ENCODE measurements around the gene COL11A2.

The COL11A2 gene

DNA sequence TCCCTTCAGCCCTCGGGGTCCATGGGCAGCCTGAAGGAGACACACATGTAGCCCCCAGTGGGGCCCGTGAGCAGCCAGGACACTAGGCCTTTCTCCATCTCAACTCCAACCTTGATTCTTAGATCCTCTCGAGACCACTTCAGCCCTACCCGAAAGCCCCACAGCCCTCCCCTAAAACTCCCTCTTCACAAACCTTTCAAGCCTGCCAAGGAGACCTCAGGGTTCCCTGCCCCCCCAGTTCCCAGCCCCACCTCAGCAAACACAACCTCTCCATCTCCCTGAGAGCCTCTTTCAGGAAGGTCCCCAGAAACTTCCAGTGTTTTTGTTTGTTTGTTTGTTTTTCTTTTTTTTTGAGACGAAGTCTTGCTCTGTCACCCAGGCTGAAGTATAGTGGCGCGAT is 11.1 kb downstream of the COL11A2 start:
- Histone ChIP-seq H3K9me3 (ENCODE audit: control insufficient read depth, low read length) (no peaks in the 10 kb centered on the region), H3K27ac (ENCODE audit: insufficient read depth, low read length, poor library complexity, severe bottlenecking) (no peak overlapping the region), H3K4me3 (ENCODE audit: insufficient read depth, low read depth, low read length, poor library complexity, severe bottlenecking) (no peak overlapping the region), H3K36me3 (ENCODE audit: control insufficient read depth, insufficient read depth, low read length) (no peaks in the 10 kb centered on the region), H3K4me1 (ENCODE audit: control insufficient read depth, insufficient read depth, low read length, poor library complexity, severe bottlenecking) (peaks cover 12% of the 10 kb centered on the region), H3K27me3 (replicated peaks; ENCODE audit: control insufficient read depth, insufficient read depth, low read length, poor library complexity, severe bottlenecking) (no peaks in the 10 kb centered on the region)
- no peak for DNase-seq

DNA sequence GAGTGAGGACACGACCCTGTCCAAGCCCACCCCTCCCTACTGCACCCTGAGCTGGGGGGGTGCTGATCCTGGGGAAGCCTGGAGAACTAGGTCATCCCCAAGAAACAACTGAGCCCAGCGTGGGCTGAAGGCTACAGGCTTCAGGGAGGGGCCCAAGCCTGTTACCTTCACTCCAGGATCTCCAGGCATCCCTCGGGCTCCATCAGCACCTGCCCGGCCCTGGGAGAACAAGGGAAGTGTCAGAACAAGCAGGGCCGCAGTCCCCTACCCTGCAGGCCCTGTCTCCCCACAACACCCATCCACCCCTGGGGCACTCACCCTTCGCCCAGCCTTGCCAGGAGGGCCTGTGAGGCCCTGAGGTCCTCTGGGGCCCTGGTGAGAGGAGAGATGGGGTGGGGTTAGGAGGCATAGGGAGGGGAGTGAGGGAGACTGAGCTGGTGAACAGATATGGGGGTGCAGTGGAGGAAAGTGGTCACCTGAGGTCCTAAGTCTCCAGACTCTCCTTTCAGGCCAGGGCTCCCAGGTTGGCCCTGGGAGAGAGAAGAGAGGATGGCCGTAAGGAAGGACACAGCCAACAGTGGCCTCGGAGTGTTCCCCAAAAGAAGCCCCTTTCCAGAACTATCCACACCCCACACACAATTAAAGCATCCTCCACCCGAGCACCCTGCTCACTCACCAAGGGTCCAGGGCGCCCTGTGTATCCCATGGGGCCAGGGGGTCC is 13.4 kb downstream of the COL11A2 start:
- Histone ChIP-seq H3K27ac (ENCODE audit: insufficient read depth, low read length, poor library complexity, severe bottlenecking) (no peak overlapping the region), H3K9me3 (ENCODE audit: control insufficient read depth, low read length) (no peaks in the 10 kb centered on the region), H3K27me3 (replicated peaks; ENCODE audit: control insufficient read depth, insufficient read depth, low read length, poor library complexity, severe bottlenecking) (no peaks in the 10 kb centered on the region), H3K4me1 (ENCODE audit: control insufficient read depth, insufficient read depth, low read length, poor library complexity, severe bottlenecking) (peaks cover 6% of the 10 kb centered on the region), H3K4me3 (ENCODE audit: insufficient read depth, low read depth, low read length, poor library complexity, severe bottlenecking) (no peak overlapping the region), H3K36me3 (ENCODE audit: control insufficient read depth, insufficient read depth, low read length) (no peaks in the 10 kb centered on the region)
- DNase-seq: no peak

DNA sequence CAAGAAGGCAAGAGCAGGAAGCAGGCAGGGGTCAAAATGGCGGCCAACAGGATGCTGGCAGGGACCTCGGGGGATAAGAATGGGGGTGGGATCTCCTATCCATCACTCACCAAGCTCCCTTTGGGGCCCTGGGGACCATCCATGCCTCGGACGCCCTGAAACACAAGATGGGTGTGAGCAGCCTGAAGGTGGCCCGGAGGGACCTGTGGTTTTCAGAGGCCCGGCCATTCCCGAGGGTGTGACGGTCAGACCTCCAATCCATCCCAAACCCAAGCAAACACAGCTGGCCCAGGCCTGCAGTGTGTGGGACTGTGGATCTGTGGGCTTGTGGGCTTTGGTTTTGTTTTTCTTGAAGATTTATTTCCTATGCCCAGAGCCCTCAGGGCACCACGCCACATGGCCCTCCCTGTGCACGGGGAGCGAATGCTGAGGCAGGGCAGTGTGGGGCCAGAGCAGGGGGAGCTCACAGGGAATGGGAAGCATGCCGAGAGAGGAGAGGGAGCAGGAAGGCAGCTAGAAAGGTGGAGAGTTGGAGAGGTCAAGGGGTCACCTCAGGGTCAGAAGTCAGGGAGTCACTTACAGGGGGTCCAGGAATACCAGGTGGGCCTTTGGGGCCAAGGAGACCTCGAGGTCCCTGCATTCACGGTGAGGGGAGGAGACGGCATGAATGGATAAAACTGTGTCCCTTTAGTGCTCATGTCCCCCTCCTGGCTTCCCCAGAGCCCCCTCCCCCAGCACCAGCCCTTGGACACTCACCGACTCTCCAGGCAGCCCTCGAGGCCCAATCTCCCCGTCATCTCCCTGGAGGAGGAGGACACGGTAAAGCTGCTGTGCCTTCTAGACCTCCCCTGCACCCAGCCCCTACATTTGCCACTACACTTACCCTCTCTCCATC is 14.5 kb downstream of the COL11A2 start:
- H3K27me3 ChIP-seq (replicated peaks; ENCODE audit: control insufficient read depth, insufficient read depth, low read length, poor library complexity, severe bottlenecking): no peaks in the 10 kb centered on the region

DNA sequence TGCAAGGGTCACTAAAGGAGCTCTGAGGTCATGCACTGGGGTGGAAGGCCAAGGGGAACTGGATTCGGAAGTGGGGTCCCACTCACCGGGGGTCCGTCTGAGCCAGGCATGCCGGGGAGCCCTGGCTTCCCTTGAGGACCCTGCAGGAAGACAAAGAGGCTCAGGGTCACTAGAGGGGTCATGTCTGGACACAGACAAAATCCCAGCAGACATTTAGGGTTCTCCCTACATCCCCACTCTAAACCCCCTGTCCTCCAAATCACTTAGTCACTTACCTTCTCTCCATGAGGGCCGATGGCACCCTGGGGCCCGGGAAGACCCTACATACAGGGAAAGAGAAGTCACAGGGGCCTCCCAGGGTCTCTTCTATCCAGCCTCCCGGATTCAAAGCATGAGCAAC is 15.4 kb downstream of the COL11A2 start:
- Histone ChIP-seq H3K9me3 (ENCODE audit: control insufficient read depth, low read length) (no peaks in the 10 kb centered on the region), H3K4me1 (ENCODE audit: control insufficient read depth, insufficient read depth, low read length, poor library complexity, severe bottlenecking) (no peaks in the 10 kb centered on the region), H3K4me3 (ENCODE audit: insufficient read depth, low read depth, low read length, poor library complexity, severe bottlenecking) (no peak overlapping the region), H3K27me3 (replicated peaks; ENCODE audit: control insufficient read depth, insufficient read depth, low read length, poor library complexity, severe bottlenecking) (no peaks in the 10 kb centered on the region), H3K27ac (ENCODE audit: insufficient read depth, low read length, poor library complexity, severe bottlenecking) (no peak overlapping the region), H3K36me3 (ENCODE audit: control insufficient read depth, insufficient read depth, low read length) (no peaks in the 10 kb centered on the region)
- no peak for DNase-seq

More for the DNA sequence above, 14.5 kb downstream of the COL11A2 start:
- Histone ChIP-seq H3K4me1 (ENCODE audit: control insufficient read depth, insufficient read depth, low read length, poor library complexity, severe bottlenecking) (no peaks in the 10 kb centered on the region), H3K27ac (ENCODE audit: insufficient read depth, low read length, poor library complexity, severe bottlenecking) (no peak overlapping the region), H3K4me3 (ENCODE audit: insufficient read depth, low read depth, low read length, poor library complexity, severe bottlenecking) (no peak overlapping the region), H3K36me3 (ENCODE audit: control insufficient read depth, insufficient read depth, low read length) (no peaks in the 10 kb centered on the region), H3K9me3 (ENCODE audit: control insufficient read depth, low read length) (no peaks in the 10 kb centered on the region)
- DNase-seq: no peak

DNA sequence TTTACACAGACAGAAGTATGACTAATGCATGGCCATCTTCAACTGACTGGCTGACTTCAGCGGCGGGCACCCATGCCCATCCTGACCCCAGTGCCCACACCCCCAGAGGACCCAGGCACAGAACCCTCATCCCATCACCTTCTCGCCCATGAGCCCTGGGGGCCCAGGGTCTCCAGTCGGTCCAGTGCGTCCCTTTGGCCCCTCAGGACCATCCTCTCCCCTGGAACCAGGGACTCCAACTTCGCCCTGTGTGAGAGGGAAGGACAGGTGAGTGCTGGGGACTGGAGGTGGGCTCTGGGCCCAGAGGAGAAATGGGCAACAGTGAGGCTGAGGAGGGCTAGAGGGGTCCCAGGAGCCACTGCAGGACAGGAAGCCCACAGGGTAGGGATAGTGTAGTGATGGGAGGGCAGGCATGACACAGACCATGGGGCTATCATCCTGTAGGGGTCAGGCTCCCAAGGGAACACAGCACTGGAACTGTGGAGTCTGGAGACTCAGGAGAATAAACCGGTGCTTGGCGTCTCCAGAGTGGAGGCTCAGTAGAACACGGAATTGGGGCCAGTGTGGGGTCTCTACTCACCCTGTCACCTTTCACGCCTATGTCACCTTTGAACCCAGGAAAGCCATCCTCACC is 16.7 kb downstream of the COL11A2 start:
- no peak overlapping the region for H3K4me3 ChIP-seq (ENCODE audit: insufficient read depth, low read depth, low read length, poor library complexity, severe bottlenecking)
- H3K27me3 ChIP-seq (replicated peaks; ENCODE audit: control insufficient read depth, insufficient read depth, low read length, poor library complexity, severe bottlenecking): no peaks in the 10 kb centered on the region
- H3K27ac ChIP-seq (ENCODE audit: insufficient read depth, low read length, poor library complexity, severe bottlenecking): no peak overlapping the region
- H3K9me3 ChIP-seq (ENCODE audit: control insufficient read depth, low read length): no peaks in the 10 kb centered on the region
- no peaks in the 10 kb centered on the region for H3K4me1 ChIP-seq (ENCODE audit: control insufficient read depth, insufficient read depth, low read length, poor library complexity, severe bottlenecking)
- no peaks in the 10 kb centered on the region for H3K36me3 ChIP-seq (ENCODE audit: control insufficient read depth, insufficient read depth, low read length)
- no peak for DNase-seq

DNA sequence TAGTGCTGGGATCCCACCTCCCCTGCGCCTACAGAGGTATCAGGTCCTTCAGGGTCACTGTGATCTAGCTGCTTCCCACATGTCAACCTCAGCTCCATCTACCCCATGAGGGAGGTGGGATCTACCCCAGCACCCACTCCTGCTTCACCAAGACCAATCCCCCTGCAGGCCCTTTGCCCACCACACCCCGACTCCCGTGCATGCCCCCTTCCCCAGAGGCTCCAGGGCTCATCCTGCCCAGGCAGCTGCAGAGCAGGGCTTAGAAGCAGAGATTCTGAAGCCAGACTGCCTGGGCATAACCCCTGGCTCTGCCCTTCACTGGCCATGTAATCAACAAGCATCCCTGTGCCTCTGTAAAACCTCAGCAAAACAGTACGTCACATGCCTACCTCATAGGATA is 17.5 kb downstream of the COL11A2 start:
- Histone ChIP-seq H3K4me1 (ENCODE audit: control insufficient read depth, insufficient read depth, low read length, poor library complexity, severe bottlenecking) (no peaks in the 10 kb centered on the region), H3K9me3 (ENCODE audit: control insufficient read depth, low read length) (no peaks in the 10 kb centered on the region), H3K27ac (ENCODE audit: insufficient read depth, low read length, poor library complexity, severe bottlenecking) (no peak overlapping the region), H3K36me3 (ENCODE audit: control insufficient read depth, insufficient read depth, low read length) (no peaks in the 10 kb centered on the region), H3K27me3 (replicated peaks; ENCODE audit: control insufficient read depth, insufficient read depth, low read length, poor library complexity, severe bottlenecking) (no peaks in the 10 kb centered on the region), H3K4me3 (ENCODE audit: insufficient read depth, low read depth, low read length, poor library complexity, severe bottlenecking) (no peak overlapping the region)
- no peak for DNase-seq

DNA sequence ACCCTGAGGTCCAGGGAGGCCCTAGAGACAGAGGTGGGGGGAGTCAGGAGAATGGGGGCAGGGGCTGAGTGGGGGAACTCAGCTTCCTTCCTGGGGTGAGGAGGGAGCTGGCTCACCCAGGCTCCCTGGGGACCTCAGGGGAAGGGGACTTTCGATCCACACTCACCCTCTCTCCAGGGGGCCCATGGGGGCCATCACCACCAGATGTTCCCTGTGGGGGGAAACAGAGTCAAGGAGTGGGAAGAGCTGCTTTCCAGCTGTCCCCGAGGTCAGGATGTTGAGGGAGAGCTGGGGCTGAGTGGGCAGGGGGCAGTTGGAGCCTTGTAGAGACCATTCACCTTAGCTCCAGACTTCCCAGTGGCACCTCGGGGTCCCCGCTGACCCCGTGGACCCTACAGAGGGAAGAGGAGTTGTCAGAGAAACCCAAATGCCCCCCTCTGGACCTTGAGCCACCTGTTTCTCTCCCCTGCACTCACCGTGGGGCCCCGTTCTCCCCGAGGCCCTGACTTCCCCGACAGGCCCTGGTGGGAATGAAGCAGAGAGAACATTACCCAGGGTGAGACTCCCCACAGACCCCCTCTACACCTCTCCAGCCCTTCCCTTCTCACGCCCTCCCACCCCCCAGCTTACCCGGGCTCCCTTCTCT is 18.6 kb downstream of the COL11A2 start:
- H3K36me3 ChIP-seq (ENCODE audit: control insufficient read depth, insufficient read depth, low read length): no peaks in the 10 kb centered on the region
- no peak for DNase-seq
- H3K4me3 ChIP-seq (ENCODE audit: insufficient read depth, low read depth, low read length, poor library complexity, severe bottlenecking): no peak overlapping the region
- no peaks in the 10 kb centered on the region for H3K9me3 ChIP-seq (ENCODE audit: control insufficient read depth, low read length)
- H3K27ac ChIP-seq (ENCODE audit: insufficient read depth, low read length, poor library complexity, severe bottlenecking): no peak overlapping the region
- H3K4me1 ChIP-seq (ENCODE audit: control insufficient read depth, insufficient read depth, low read length, poor library complexity, severe bottlenecking): no peaks in the 10 kb centered on the region
- no peaks in the 10 kb centered on the region for H3K27me3 ChIP-seq (replicated peaks; ENCODE audit: control insufficient read depth, insufficient read depth, low read length, poor library complexity, severe bottlenecking)

DNA sequence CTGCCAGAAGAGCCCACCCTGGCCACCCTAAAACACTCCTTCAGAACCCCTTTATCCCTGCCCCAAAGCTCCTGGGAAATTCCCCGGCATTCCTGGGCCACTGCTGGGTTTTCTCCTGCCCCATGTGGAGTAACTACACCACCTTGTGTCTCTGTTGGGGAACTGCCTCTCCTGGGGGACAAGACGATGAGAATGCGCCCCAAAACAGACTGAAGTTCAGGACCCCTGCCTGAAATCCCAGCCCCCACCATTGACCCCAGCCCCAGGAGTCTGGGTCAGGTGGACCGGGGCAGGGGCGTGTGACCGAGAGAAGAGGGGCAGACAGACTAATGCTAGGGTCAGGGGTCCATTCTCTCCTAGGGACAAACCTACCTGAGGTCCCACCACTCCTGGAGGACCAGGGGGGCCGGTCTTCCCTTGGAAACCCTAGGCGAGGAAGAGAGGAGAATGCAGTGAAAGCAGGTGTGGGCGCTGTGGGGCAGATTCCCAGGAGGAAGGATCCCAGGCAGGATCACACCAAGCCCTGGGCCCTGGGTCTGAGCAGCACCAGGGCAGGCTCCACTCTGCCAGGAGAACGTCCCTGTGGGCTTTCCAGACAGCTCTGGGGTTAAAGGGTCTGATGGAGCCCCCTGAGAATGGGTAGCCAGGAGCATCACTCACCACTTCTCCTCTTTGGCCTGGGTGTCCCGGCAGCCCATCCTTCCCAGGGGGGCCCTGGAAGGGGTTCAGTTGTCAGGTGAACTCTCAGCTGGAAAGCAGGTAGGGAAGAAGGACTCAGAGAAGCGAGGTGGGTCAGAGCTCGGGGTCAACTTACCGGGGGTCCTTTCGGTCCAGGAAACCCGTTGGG is 19.4 kb downstream of the COL11A2 start:
- no peak for DNase-seq
- Histone ChIP-seq H3K36me3 (ENCODE audit: control insufficient read depth, insufficient read depth, low read length) (no peaks in the 10 kb centered on the region), H3K27me3 (replicated peaks; ENCODE audit: control insufficient read depth, insufficient read depth, low read length, poor library complexity, severe bottlenecking) (no peaks in the 10 kb centered on the region), H3K27ac (ENCODE audit: insufficient read depth, low read length, poor library complexity, severe bottlenecking) (no peak overlapping the region), H3K4me1 (ENCODE audit: control insufficient read depth, insufficient read depth, low read length, poor library complexity, severe bottlenecking) (no peaks in the 10 kb centered on the region), H3K9me3 (ENCODE audit: control insufficient read depth, low read length) (no peaks in the 10 kb centered on the region), H3K4me3 (ENCODE audit: insufficient read depth, low read depth, low read length, poor library complexity, severe bottlenecking) (no peak overlapping the region)

Data from effector memory CD4-positive, alpha-beta T cell (primary cell).